ENCODE measurements around the gene ZC3H4. TPM values are rescaled to one million over a fixed set of nuclear protein-coding genes. Genes with fewer than 3 reads are reported as not detected.
A peak's percentile ranks its signal among the peaks of the same experiment; 100 is the strongest.

The ZC3H4 gene
- total RNA-seq, 2 experiments from 2014 or later: 68.5 to 70.2 TPM

DNA sequence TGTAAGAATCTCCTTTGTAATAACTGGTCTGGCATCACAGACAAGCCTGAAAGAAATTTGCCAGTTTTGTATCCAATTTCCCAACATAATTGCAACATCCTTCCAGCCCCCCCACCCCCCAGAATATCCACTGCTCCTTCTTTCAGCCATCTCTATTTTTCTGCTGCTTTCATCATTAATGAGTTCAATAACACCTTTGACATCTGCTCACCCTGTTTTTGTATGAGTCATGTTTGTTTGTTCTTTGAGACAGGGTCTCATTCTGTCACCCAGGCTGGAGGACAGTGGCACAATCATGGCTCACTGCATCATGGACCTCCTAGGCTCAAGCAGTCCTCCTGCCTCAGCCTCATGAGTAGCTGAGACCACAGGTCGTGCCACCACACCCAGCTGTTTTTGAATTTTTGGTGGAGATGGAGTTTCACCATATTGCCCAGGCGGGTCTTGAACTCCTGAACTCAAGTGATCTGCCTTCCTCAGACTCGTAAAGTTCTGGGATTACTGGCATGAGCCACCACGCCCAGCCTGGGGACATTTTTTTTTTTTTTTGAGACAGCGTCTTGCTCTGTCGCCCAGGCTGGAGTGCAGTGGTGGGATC, 7.0 kb upstream of the ZC3H4 start:
- TF ChIP-seq, protein P1, sequence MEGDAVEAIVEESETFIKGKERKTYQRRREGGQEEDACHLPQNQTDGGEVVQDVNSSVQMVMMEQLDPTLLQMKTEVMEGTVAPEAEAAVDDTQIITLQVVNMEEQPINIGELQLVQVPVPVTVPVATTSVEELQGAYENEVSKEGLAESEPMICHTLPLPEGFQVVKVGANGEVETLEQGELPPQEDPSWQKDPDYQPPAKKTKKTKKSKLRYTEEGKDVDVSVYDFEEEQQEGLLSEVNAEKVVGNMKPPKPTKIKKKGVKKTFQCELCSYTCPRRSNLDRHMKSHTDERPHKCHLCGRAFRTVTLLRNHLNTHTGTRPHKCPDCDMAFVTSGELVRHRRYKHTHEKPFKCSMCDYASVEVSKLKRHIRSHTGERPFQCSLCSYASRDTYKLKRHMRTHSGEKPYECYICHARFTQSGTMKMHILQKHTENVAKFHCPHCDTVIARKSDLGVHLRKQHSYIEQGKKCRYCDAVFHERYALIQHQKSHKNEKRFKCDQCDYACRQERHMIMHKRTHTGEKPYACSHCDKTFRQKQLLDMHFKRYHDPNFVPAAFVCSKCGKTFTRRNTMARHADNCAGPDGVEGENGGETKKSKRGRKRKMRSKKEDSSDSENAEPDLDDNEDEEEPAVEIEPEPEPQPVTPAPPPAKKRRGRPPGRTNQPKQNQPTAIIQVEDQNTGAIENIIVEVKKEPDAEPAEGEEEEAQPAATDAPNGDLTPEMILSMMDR (IDR thresholded peaks at IDR 0.05): no peak
- H3K27me3 Mint-ChIP-seq: no peaks in the 10 kb centered on the region
- H3K27ac Mint-ChIP-seq: no peak overlapping the region
- ATAC-seq: no peak
- no peak overlapping the region for H3K4me3 Mint-ChIP-seq
- H3K4me1 Mint-ChIP-seq (ENCODE audit: low read depth): no peaks in the 10 kb centered on the region
- POLR2A ChIA-PET: no interaction called here
- H3K9me3 Mint-ChIP-seq: no peaks in the 10 kb centered on the region
- no peak for DNase-seq
- intact Hi-C loops (cut with micrococcal nuclease): no loop called here
- H3K36me3 Mint-ChIP-seq (ENCODE audit: low read depth): no peaks in the 10 kb centered on the region
- CTCF ChIA-PET: interaction anchor here (0.8 to 1.1 kb wide), 2 partner anchors 41 to 264 kb away, joined by 3 to 4 read pairs; no protein-coding TSS in a partner anchor

DNA sequence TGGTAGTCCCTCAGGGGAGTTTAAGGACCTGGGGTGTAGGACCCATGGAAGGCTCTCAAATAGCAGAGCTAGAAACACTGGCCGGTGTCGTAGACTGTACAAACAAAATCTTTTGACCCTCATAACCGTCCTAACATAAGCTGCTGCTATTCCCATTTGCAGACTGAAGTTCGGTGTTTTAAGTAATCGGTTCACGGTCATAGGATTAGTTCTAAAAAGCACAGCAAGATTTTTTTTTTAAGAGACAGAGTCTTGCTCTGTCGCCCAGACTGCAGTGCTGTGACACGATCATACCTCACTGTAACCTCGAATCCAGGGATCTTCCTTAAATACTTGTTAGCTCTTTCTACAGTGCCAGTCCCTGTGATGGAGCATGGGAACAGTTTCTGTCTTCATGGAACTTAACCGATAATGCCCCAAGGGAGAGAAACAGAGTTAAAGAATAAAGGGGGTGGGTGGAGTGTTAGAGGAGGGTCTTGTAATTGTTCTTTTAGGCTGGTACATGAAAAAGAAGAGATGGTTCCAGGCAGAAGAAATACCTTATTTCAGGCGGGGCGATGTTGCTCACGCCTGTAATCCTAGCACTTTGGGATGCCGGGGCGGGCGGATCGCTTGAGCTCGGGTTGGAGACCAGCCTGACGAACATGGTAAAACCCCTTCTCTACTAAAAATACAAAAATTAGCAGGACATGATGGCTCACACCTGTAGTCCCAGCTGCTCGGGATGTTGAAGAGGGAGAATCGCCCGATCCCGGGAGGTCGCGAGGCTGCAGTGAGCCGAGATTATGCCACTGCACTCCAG, 475 bp upstream of the ZC3H4 start:
- TF ChIP-seq, protein P1 (IDR thresholded peaks at IDR 0.05): no peak
- ChIA-PET CTCF (interaction anchor here (0.8 to 4.5 kb wide), 19 partner anchors 8 to 169 kb away, joined by 3 to 23 read pairs (median 5); partner anchors contain the start of genes CCDC9 and SAE1), POLR2A (interaction anchor here (0.5 to 9.4 kb wide), 26 partner anchors 10 to 492 kb away, joined by 3 to 182 read pairs (median 4); partner anchors contain the start of genes CCDC9, SAE1 and SLC1A5)
- peak overlapping the region; percentile 99 for H3K27ac Mint-ChIP-seq
- H3K4me1 Mint-ChIP-seq (ENCODE audit: low read depth): peaks cover 16% of the 10 kb centered on the region
- ATAC-seq: no peak
- no peaks in the 10 kb centered on the region for H3K27me3 Mint-ChIP-seq
- intact Hi-C loops (cut with micrococcal nuclease): no loop called here
- peak overlapping the region; percentile 89 for H3K4me3 Mint-ChIP-seq
- peaks cover 27% of the 10 kb centered on the region for H3K36me3 Mint-ChIP-seq (ENCODE audit: low read depth)
- no peak for DNase-seq
- no peaks in the 10 kb centered on the region for H3K9me3 Mint-ChIP-seq

DNA sequence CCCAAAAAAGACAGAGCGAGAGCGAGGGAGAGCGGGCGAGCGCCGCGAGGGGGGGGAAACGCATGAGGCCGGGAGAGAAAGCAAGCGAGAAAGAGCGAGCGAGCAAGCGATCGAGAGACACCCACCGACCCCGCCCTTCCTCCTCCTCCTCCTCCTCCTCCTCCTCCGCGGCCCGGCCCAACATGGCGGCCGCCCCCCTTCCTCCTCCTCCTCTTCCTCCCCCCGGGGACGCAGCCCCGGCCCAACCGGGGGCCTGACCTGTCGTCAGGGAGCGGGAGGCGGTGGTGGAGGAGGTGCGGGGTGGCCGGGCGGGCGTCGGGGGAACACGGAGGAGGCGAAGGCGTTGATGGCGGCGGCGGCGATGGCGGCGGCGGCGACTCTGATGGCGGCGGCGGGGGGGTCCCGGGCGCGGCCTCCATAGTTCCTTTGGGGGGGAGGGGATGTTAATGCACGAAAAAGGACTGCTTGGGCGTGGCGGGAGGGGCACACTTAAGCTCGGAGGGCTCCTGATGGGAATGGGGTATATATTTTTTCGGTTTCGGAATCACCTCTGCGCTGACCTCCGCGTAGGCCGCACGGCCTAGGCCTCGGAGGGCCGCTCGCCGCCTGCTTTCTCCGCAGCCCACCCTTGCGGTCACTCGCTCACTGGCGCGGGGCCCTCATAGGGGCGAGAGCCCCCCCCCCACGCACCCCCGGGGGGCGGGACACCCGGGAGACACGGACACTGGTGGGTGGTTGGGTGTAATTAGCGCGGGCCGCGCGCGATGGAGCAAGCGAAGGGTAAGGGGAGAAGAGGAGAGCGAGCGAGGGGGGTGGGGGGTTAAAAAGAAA, 1.2 kb downstream of the ZC3H4 start:
- peaks cover 33% of the 10 kb centered on the region for H3K4me1 Mint-ChIP-seq (ENCODE audit: low read depth)
- peak overlapping the region; percentile 99 for H3K27ac Mint-ChIP-seq
- POLR2A ChIA-PET: interaction anchor here (0.7 to 9.4 kb wide), 17 partner anchors 19 to 501 kb away, joined by 3 to 182 read pairs (median 4); partner anchors contain the start of genes CCDC9 and SAE1
- intact Hi-C loops (cut with micrococcal nuclease): no loop called here
- H3K4me3 Mint-ChIP-seq: peak overlapping the region; percentile 89
- peaks cover 42% of the 10 kb centered on the region for H3K36me3 Mint-ChIP-seq (ENCODE audit: low read depth)
- TF ChIP-seq, protein P1 (IDR thresholded peaks at IDR 0.05): no peak
- peak; percentile 11 for ATAC-seq
- CTCF ChIA-PET: interaction anchor here (0.9 to 4.5 kb wide), 12 partner anchors 11 to 144 kb away, joined by 3 to 23 read pairs (median 6); partner anchors contain the start of genes CCDC9 and SAE1
- peak; percentile 87 for DNase-seq
- no peaks in the 10 kb centered on the region for H3K9me3 Mint-ChIP-seq
- no peaks in the 10 kb centered on the region for H3K27me3 Mint-ChIP-seq

DNA sequence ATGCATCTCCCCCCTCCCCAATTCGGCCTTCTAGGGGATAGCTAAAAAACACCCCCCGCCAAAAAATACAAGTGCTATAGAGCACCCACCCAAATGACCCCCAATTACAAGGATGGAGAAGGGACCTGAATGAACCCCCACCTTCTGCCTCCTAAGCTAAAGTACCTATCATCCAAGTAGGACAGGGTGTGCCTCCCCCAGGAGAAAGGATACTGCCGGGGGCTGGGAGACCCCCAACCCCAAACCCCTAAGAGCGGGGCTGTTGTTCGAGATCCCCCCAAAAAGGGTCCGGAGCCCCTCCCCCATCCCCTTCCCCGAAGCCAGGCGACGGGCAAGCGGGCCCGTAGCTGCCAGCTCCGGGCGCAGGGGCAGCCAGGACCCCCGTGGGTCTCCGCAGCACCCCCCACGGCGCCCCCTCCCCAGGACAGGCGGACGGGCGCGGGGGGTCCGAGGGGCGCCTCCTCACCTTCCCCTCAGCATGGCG, 1.9 kb downstream of the ZC3H4 start:
- ChIA-PET POLR2A (interaction anchor here (0.6 to 9.4 kb wide), 15 partner anchors 14 to 501 kb away, joined by 3 to 182 read pairs (median 3); partner anchors contain the start of genes CCDC9 and SAE1), CTCF (interaction anchor here (0.9 kb wide), 1 partner anchor 18 kb away, joined by 3 read pairs; no protein-coding TSS in a partner anchor)
- intact Hi-C loops (cut with micrococcal nuclease): no loop called here
- H3K36me3 Mint-ChIP-seq (ENCODE audit: low read depth): peaks cover 48% of the 10 kb centered on the region
- TF ChIP-seq, protein P1 (IDR thresholded peaks at IDR 0.05): no peak
- peak overlapping the region; percentile 99 for H3K27ac Mint-ChIP-seq
- peaks cover 39% of the 10 kb centered on the region for H3K4me1 Mint-ChIP-seq (ENCODE audit: low read depth)
- DNase-seq (no peak), ATAC-seq (no peak)
- no peaks in the 10 kb centered on the region for H3K9me3 Mint-ChIP-seq
- H3K27me3 Mint-ChIP-seq: no peaks in the 10 kb centered on the region
- H3K4me3 Mint-ChIP-seq: peak overlapping the region; percentile 89
